IPS DF 19.7 (cell line): ENCODE measurements around the gene NOTCH2.

Experiments
- DNase-seq: peaks from one replicate; pipeline ENCODE4 v3.0.0-alpha.2; 2013; ENCODE audit warnings: low read depth, low spot score

The NOTCH2 gene

GRCh38 chr1:119943216-119943615 lies 126.2 kb downstream of the NOTCH2 start:
- no peak for DNase-seq

DNA sequence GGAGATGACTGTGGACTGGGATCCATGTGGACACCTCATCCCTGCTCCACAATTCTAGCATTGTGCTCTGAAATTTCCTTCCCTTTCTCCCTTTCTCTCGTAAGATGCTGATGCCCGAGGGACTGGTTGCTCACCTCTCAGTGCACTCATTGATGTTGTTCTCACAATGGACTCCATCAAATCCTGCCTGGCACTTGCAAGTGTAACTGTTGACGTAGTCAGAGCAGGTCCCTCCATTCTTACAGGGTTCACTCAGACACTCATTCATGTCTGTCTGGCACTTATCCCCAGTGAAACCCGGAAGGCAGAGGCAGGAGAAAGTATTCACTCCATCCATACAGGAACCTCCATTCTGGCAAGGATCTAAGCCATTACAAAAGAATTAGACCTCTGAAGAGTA lies 128.1 kb downstream of the NOTCH2 start:
- no peak for DNase-seq

DNA sequence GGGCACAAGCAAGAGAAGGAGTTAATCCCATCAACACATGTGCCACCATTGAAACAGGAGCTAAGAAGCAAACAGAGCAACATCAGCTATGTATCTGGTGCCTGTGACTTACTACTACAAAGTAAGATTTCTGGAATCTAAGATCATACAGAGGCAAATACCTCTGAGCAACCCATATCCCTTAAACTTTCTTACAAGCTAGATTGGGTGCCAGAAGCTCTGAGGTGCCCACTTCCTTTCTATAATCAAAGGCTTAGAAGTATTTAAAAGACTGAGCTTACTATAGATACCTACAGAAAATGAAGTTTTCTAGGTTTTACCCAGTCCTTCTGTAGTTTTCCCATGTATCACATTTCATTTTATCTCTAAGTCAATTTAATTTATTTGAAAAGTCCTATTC lies 128.8 kb downstream of the NOTCH2 start:
- DNase-seq, result no peak

DNA sequence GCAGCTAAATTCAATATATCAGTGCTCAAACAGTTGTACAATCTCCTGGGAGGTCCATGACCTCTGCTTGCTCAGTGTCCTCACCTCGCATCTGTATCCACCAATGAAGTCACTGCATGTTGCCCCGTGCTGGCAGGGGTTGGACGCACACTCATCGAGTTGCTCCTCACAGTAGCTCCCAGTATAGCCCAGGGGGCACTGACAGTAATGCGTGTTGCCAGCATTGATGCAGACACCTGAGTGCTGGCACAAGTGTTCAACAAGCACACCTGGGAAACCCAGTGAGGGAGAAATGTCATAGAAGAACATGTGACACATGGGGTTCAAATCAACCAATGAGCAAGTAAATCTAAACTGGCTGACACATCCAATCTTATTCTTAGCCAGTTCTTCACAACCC lies 132.3 kb downstream of the NOTCH2 start:
- no peak for DNase-seq

- no peak for DNase-seq
Measured at GRCh38 chr1:119935915-119936314, 133.5 kb downstream of the NOTCH2 start.

GRCh38 chr1:119935373-119935772 lies 134.1 kb downstream of the NOTCH2 start:
- DNase-seq, result no peak

DNA sequence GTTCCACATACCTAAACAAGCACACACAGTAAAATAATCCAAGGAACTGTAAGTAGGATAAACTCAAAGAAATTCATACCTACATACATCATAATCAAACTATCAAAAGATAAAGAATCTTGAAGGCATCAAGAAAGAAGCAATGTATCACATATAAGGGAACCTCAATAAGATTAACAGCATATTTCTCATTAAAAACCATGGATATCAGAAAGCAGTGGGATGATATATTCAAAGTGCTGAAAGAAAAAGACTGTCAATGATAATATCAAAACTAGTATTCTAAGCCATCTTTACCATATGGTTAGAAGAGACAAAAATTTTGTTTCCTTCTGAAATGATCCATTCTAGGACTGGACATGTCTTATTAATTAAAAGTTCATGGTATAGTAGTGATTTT lies 136.1 kb downstream of the NOTCH2 start:
- no peak for DNase-seq

DNA sequence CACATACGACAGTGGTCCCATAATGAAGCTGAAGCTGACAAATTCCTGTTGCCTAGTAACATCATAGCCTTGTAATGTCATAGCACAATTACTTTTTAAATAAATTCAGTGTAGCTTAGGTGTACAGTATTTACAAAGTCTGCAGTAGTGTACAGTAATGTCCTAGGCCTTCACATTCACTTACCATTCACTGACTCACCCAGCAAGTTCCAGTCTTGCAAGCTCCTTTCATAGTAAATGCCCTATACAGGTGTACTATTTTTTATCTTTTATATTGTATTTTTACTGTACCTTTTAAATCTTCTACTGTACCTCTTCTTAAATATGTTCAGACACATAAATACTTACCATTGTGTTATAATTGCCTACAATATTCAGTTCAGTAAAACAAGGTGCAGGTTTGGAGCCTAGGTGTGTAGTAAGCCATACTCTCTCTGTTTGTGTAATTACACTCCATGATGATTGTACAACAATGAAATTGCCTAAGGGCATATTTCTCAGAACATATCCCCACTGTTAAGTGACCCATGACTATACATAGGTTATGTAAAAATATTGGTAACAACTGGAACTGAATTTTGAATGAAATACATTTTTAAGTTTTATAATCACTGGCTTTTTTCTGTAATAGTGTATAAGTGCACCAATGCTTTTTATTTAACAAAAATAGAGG lies 139.7 kb downstream of the NOTCH2 start:
- DNase-seq, result no peak

GRCh38 chr1:119926553-119926952 lies 142.9 kb downstream of the NOTCH2 start:
- no peak for DNase-seq

GRCh38 chr1:119924948-119925898 lies 144.2 kb downstream of the NOTCH2 start:
- no peak for DNase-seq

DNA sequence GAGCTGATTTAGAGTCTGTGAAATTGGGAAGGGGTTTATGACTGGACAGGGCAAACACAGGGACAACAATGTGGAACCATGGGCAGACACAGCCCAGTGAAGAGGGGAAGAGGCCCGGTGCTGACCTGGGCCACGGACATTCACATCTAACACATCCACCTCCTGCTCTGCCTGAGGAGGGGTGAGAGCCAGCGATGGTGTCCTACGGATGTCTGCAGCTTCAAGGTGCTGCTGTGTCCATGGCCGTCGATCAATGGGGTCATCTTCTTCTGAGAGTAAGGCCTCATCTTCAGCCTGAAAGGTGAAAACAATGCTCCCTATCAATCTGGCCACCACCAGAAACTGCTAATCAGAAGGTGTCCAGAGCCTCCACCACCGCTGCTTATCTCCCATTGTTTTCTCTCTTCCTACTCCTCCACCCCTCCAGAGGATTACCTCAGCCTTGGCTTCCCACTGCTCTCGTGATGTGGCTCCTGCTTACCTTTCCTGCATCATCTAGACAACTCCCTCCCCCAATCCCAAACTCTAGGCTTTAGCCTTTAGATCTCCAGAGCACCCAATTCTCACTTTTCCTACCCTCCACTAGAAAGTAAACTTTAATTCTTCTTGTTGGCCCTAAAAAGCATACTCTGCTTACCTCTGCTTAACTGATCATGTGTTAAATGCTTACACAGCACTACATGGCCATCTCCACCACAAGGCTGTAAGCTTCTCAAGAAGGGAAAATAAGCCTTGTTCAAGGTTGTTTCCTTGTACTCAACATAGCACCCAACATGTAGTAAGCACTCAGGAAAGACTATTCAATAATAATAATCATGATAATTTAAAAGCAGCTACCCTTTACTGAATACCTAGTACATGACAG lies 149.1 kb downstream of the NOTCH2 start:
- DNase-seq, result no peak

- DNase-seq, result no peak
Measured at GRCh38 chr1:119919241-119919640, 150.2 kb downstream of the NOTCH2 start.

DNA sequence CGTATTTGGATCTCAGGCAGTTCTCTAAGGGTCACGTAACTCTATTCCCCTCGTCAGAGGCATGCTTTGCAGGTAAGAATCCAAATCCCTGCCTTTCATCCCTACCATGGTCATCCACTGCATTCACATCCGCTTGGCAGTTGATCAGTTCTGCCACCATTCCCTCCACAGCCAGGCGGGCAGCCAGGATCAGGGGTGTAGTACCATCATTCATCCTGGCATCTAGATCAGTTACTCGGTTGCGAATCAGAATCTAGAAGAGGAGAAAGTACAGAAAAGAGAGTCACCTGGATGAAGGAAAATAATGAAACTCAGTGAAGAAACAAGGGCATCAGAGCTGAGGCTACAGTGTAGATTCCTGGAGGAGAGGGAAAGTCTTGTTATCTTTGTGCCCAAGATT lies 151.2 kb downstream of the NOTCH2 start:
- DNase-seq, result no peak

GRCh38 chr1:119917304-119918055 lies 152.0 kb downstream of the NOTCH2 start:
- DNase-seq, result no peak

- DNase-seq, result no peak
Measured at GRCh38 chr1:119915517-119915916, 153.9 kb downstream of the NOTCH2 start.

DNA sequence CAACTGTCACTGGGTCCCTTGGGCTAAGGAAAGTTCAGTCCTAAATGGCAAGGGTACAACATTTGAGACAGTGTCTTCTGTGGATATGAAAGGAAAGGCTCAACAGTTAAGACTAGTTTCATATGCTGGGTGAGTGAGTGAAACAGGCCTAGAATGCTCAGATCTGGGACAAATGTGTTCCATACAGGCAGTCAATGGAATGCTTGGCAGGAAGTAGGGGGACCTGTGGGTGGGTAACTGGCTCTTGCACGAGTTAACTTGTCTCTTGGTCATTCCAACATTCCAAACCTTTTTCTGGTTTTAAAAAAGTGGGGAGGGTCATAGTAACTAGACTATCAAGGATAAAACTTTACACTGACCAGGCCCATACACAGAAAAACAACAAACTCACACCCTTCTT lies 155.4 kb downstream of the NOTCH2 start:
- DNase-seq, result no peak

GRCh38 chr1:119912963-119913362 lies 156.5 kb downstream of the NOTCH2 start:
- DNase-seq, result no peak

DNA sequence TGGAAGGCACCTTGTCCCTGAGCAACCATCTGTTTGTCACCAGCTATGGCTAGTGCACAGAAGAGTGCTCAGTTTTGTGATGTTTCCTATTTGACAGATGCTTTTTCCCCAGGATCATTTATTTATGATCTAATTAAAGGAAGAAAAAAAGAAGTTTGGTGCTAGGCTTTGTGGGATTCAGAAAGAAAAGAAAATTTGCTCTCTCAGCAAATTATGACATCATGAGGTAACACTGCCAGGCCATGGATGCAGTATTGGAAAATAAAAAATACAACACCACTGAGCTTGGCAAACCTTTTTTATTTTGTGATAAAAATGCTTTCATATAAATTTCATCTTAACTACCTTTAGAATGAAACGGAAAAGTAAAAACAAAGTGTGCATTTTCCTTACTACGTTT lies 157.7 kb downstream of the NOTCH2 start:
- DNase-seq, result no peak

DNA sequence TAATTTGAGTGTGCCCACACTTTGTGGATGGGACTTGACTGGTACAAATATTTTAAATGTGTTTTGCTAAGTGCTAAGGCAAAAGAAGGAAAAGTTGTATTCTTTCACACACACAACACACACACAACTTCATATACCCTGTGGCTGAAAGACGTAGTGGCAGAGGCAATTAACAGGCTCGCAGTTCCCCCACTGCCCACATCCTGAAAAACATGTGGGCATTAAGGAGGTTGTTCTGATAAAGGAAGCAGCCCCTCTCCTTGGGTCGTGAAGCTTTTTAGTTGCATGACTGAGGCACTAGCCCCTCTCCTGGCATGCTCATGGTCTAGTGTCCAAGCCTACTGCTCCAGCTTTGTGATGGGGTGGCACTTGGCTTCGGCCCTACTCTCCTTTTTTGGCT lies 158.8 kb downstream of the NOTCH2 start:
- DNase-seq, result no peak

- DNase-seq, result no peak
Measured at GRCh38 chr1:119909890-119910596, 159.4 kb downstream of the NOTCH2 start.

DNA sequence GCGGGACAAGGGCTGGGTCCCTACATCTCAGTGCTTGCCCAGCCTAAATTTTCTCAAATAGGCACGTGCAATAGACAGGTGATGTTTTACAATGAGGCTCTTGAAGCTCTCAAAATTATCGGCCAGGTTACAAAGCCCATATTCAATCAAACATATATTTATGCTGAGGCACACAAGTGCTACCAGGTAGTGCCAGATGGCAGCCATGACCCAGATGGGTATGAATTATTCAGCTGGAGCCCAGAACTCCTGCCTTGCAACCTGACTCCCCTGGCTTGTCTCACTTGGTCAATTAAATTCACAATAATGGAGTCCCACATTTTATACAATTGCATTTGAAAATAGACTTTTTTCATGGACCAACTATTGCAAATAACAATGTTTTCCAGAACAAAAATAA lies 160.8 kb downstream of the NOTCH2 start:
- DNase-seq, result no peak
